GM12878 (cell line): ENCODE results near the gene WHRN. TPM values are rescaled to one million over a fixed set of nuclear protein-coding genes. Genes with fewer than 3 reads are reported as not detected.
A peak's percentile ranks its signal among the peaks of the same experiment; 100 is the strongest.

Experiments used
- BHLHE40 ChIP-seq, 2 experiments: fragments of 450-650 bp in 1 of 2; IDR thresholded peaks; 2 replicates each; pipeline ENCODE4 v1.6.1; 2011 to 2017; ENCODE audit warnings: low read depth in 2 of 2, borderline replicate concordance in 1 of 2, improper control_type of control experiment in 1 of 2, low read length in 1 of 2, mild to moderate bottlenecking in 1 of 2
- BRCA1 ChIP-seq: IDR thresholded peaks from 2 replicates; pipeline ENCODE4 v1.6.1; 2011; ENCODE audit warnings: low read depth, low read length, improper control_type of control experiment
- EGR1 ChIP-seq, 2 experiments: IDR thresholded peaks; 1 replicate in 1 of 2; 2 replicates in 1 of 2; pipeline ENCODE4 v1.6.1; 2011 to 2012; ENCODE audit warnings: low read depth in 2 of 2, low read length in 2 of 2, borderline replicate concordance in 1 of 2, mild to moderate bottlenecking in 1 of 2, moderate library complexity in 1 of 2
- GABPA ChIP-seq: IDR thresholded peaks from 2 replicates; pipeline ENCODE4 v1.6.1; 2014; ENCODE audit warnings: antibody characterized with exemption, low read depth, mild to moderate bottlenecking, inconsistent platforms
- GATAD2B ChIP-seq: fragments of 450-650 bp; conservative IDR thresholded peaks from 2 replicates; pipeline ENCODE4 v1.6.1; 2017; ENCODE audit warnings: low read depth, mild to moderate bottlenecking, moderate library complexity
- HDAC2 ChIP-seq: fragments of 200-600 bp; sonication (generic); IDR thresholded peaks from 2 replicates; pipeline ENCODE4 v1.6.1; 2017
- JUND ChIP-seq: IDR thresholded peaks from 2 replicates; pipeline ENCODE4 v1.6.1; 2012; ENCODE audit warnings: low read depth, mild to moderate bottlenecking, low read length, improper control_type of control experiment, moderate library complexity
- KDM1A ChIP-seq: fragments of 200-600 bp; sonication (generic); IDR thresholded peaks from 2 replicates; pipeline ENCODE4 v1.6.1; 2016; ENCODE audit warnings: borderline replicate concordance
- LARP7 ChIP-seq: fragments of 450-650 bp; IDR thresholded peaks from 2 replicates; pipeline ENCODE4 v1.6.1; 2017; ENCODE audit warnings: mild to moderate bottlenecking
- PAX5 ChIP-seq: IDR thresholded peaks from 2 replicates; pipeline ENCODE4 v1.6.1; 2011; ENCODE audit warnings: low read depth, low read length, borderline replicate concordance
- PML ChIP-seq: IDR thresholded peaks from 2 replicates; pipeline ENCODE4 v1.6.1; 2012; ENCODE audit warnings: low read length, inconsistent platforms
- POLR2AphosphoS5 ChIP-seq: IDR thresholded peaks from 2 replicates; pipeline ENCODE4 v1.6.1; 2011; ENCODE audit warnings: mild to moderate bottlenecking, low read length, inconsistent platforms
- SIX5 ChIP-seq: IDR thresholded peaks from 2 replicates; pipeline ENCODE4 v1.6.1; 2011; ENCODE audit warnings: mild to moderate bottlenecking, low read depth, low read length, moderate library complexity; ENCODE audit not compliant: severe bottlenecking
- SMC3 ChIP-seq: IDR thresholded peaks from 2 replicates; pipeline ENCODE4 v1.6.1; 2011; ENCODE audit warnings: low read length, improper control_type of control experiment, borderline replicate concordance
- SRF ChIP-seq, 2 experiments: IDR thresholded peaks; 2 replicates each; pipeline ENCODE4 v1.6.1; 2011; ENCODE audit warnings: low read depth in 2 of 2, low read length in 2 of 2, mild to moderate bottlenecking in 1 of 2, moderate library complexity in 1 of 2
- TARDBP ChIP-seq: IDR thresholded peaks from 2 replicates; pipeline ENCODE4 v1.6.1; 2016; ENCODE audit warnings: borderline replicate concordance
- polyA plus RNA-seq, 11 experiments: library from polyadenylated mRNA; depleted of rRNA in 4 of 11; unstranded in 6 of 11; stranded (reverse) in 5 of 11; fragments of >200 nt; fragmentation: Nextera tagmentation in 4 of 11; fragmentation: Illumina TruSeq in 1 of 11; extraction: Ambion mirVana in 4 of 11; extraction: Trizol in 1 of 11; gene quantifications; 1 replicate in 1 of 11; 2 replicates in 10 of 11; pipeline versions ENCODE4 v1.2.1 to v1.2.3, GENCODE V29; 2011 to 2016; ENCODE audit warnings: inconsistent platforms in 2 of 11, missing spikeins in 2 of 11, low read depth in 1 of 11
- total RNA-seq, 4 experiments: library from RNA; depleted of rRNA in 3 of 4; stranded (reverse); fragments of >200 nt in 3 of 4; fragmentation: Illumina TruSeq in 1 of 4; extraction: Trizol in 1 of 4; gene quantifications; 2 replicates each; pipeline versions ENCODE4 v1.2.1 to v1.2.3, GENCODE V29; 2013 to 2021
- TF ChIP-seq, protein P1 (sequence below): IDR thresholded peaks from 2 replicates; pipeline ENCODE4 v1.6.1; 2011; ENCODE audit warnings: low read depth, low read length, improper control_type of control experiment, borderline replicate concordance
- TF ChIP-seq, protein P2 (sequence below): fragments of 450-650 bp; IDR thresholded peaks from 2 replicates; pipeline ENCODE4 v1.6.1; 2017; ENCODE audit warnings: mild to moderate bottlenecking, low read depth, inconsistent platforms; ENCODE audit not compliant: poor library complexity, severe bottlenecking
- TF ChIP-seq, protein P3 (sequence below): fragments of 450-650 bp; conservative IDR thresholded peaks from 2 replicates; pipeline ENCODE4 v1.6.1; 2017; ENCODE audit warnings: mild to moderate bottlenecking, moderate library complexity

Gene WHRN
- total and polyA plus RNA-seq, 10 of the 15 experiments (the other 5 are each of a cell fraction or from before 2014, with no cell fraction given): 0.04 to 18.2 (median 0.68) TPM; not detected in 1

DNA sequence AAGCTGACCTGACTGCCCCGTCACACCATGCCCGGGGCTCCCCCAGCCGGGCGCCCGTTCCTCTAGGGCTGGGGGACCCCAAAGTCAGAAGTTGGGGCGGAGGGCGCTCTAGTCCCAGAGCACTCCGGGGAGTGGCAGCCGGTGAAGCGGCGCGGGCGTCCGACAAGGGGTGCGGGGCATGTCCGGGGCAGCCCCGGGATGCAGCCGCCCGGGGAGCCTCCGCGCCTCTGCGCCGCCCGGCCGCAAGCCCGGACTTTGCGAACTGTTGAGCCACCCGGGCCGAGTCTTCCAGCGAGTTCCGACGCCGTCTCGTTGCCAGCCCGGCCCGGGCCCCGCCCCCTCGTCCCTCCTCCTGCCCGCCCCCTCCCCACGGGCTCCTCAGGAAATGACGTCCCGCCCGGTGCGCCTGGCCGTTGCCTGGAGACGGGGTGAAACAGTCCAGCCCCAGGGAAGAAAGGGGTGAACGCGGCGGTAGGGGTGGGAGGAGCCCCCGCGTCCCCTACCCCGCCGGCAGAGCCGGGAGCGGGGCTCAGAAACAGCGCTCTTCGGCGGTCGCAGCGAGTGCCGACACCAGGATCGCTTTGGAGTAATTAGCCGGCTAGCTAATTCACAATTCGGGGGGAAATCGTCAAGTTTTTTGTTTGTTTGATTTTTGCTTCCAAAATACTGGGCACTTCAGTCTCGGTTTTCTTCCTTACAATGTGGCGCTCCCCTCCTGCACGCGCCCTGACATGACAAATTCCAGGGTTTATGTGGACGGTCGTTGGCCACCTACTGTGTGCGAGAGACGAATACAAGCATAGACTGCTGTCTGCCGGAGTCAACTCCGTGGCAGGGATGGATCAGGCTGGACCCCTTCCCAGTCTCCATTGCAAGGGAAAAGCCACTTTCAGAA is at the start of gene WHRN (continued):
- TF ChIP-seq EGR1 (IDR thresholded peaks at IDR 0.05; ENCODE audit: borderline replicate concordance in 1 of 2, low read depth in 2 of 2, low read length in 2 of 2): 0 out of 3 replicates have a peak, but pooled peaks of 1 of the 2 experiments have one; percentile 29
- no peak for TF ChIP-seq KDM1A
- TF ChIP-seq, protein P1, sequence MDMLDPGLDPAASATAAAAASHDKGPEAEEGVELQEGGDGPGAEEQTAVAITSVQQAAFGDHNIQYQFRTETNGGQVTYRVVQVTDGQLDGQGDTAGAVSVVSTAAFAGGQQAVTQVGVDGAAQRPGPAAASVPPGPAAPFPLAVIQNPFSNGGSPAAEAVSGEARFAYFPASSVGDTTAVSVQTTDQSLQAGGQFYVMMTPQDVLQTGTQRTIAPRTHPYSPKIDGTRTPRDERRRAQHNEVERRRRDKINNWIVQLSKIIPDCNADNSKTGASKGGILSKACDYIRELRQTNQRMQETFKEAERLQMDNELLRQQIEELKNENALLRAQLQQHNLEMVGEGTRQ: no peak
- TF ChIP-seq TARDBP: no peak
- TF ChIP-seq, protein P2, sequence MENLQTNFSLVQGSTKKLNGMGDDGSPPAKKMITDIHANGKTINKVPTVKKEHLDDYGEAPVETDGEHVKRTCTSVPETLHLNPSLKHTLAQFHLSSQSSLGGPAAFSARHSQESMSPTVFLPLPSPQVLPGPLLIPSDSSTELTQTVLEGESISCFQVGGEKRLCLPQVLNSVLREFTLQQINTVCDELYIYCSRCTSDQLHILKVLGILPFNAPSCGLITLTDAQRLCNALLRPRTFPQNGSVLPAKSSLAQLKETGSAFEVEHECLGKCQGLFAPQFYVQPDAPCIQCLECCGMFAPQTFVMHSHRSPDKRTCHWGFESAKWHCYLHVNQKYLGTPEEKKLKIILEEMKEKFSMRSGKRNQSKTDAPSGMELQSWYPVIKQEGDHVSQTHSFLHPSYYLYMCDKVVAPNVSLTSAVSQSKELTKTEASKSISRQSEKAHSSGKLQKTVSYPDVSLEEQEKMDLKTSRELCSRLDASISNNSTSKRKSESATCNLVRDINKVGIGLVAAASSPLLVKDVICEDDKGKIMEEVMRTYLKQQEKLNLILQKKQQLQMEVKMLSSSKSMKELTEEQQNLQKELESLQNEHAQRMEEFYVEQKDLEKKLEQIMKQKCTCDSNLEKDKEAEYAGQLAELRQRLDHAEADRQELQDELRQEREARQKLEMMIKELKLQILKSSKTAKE: no peak
- TF ChIP-seq HDAC2: no peak
- peak; percentile 34; the same call in 1 of the 2 replicates for TF ChIP-seq POLR2AphosphoS5
- TF ChIP-seq BRCA1: no peak
- no peak for TF ChIP-seq JUND
- no peak for TF ChIP-seq SMC3
- TF ChIP-seq SRF (IDR thresholded peaks at IDR 0.05; ENCODE audit: low read depth in 2 of 2, low read length in 2 of 2): no peak
- peak in 1 of 2 experiments; percentile 65; a peak in 1 of 4 replicates for TF ChIP-seq BHLHE40 (IDR thresholded peaks at IDR 0.05; ENCODE audit: borderline replicate concordance in 1 of 2, low read depth in 2 of 2, low read length in 1 of 2)
- TF ChIP-seq LARP7: peak; percentile 32; the same call in 1 of the 2 replicates
- no peak for TF ChIP-seq PML
- TF ChIP-seq GABPA: peak; percentile 52; the same call in 1 of the 2 replicates
- TF ChIP-seq, protein P3, sequence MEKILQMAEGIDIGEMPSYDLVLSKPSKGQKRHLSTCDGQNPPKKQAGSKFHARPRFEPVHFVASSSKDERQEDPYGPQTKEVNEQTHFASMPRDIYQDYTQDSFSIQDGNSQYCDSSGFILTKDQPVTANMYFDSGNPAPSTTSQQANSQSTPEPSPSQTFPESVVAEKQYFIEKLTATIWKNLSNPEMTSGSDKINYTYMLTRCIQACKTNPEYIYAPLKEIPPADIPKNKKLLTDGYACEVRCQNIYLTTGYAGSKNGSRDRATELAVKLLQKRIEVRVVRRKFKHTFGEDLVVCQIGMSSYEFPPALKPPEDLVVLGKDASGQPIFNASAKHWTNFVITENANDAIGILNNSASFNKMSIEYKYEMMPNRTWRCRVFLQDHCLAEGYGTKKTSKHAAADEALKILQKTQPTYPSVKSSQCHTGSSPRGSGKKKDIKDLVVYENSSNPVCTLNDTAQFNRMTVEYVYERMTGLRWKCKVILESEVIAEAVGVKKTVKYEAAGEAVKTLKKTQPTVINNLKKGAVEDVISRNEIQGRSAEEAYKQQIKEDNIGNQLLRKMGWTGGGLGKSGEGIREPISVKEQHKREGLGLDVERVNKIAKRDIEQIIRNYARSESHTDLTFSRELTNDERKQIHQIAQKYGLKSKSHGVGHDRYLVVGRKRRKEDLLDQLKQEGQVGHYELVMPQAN: peak; percentile 79
- TF ChIP-seq PAX5: 0 out of 2 replicates have a peak, but pooled peaks have one; percentile 15
- TF ChIP-seq GATAD2B: no peak; the same call in 1 of the 2 replicates
- no peak for TF ChIP-seq SIX5
